K562 (cell line): ENCODE measurements around the gene FAIM. TPM values are rescaled to one million over a fixed set of nuclear protein-coding genes. Genes with fewer than 3 reads are reported as not detected.

Experiments used
- ATAC-seq: fragments of 200-7000 bp; cut with Tn5 transposase; 3 replicates; pipeline ENCODE4 v1.9.1; 2020; ENCODE audit warnings: moderate library complexity
- BruUV-seq: library from RNA; stranded (reverse); fragments of 400-500 nt; replicated peaks from 2 replicates; lab custom pipeline; 2021; lab: Mats Ljungman, UMichigan
- CTCF ChIA-PET: fragments of 300-600 bp; formaldehyde crosslinking; extraction: SDS; loops from one replicate; lab custom pipeline; 2021; ENCODE audit warnings: low intra/inter-chr PET ratio; lab: Yijun Ruan, JAX
- POLR2A ChIA-PET: fragments of 300-600, 350-650 bp; sonication (Branson Sonifier 250); formaldehyde crosslinking; extraction: SDS; loops from one replicate; lab custom pipeline; 2021; ENCODE audit warnings: antibody characterized with exemption, inconsistent platforms; lab: Yijun Ruan, JAX
- DNase-seq, 4 experiments: peaks; one replicate each; pipeline versions ENCODE4 v3.0.0 to v3.0.0-alpha.2; 2011 to 2018; ENCODE audit warnings: low spot score in 3 of 4, mixed read lengths in 3 of 4; ENCODE audit errors: extremely low read depth in 1 of 4
- FAIRE-seq: peaks from 2 replicates; lab custom pipeline; 2011; peaks lifted over from hg19 to GRCh38; lab: Jason Lieb, UNC
- H2AFZ ChIP-seq: 2 replicates; pipeline ENCODE4 v1.6.0; 2011; ENCODE audit warnings: low read depth, low read length, control low read depth, inconsistent platforms
- H3K27ac ChIP-seq: fragments of 200-600 bp; 3 replicates; pipeline ENCODE4 v1.8.0; 2011; ENCODE audit warnings: low read depth, mild to moderate bottlenecking, control low read depth, inconsistent platforms, low read length, moderate library complexity, mixed read lengths; ENCODE audit errors: extremely low read depth
- H3K27me3 ChIP-seq, 2 experiments: fragments of 300-600 bp in 1 of 2; 2 replicates in 1 of 2; 3 replicates in 1 of 2; pipeline versions ENCODE4 v1.6.0 to v1.8.0; 2011; ENCODE audit warnings: inconsistent platforms in 2 of 2, low read length in 2 of 2, mild to moderate bottlenecking in 1 of 2, mixed read lengths in 1 of 2, moderate library complexity in 1 of 2; ENCODE audit not compliant: control insufficient read depth in 2 of 2, insufficient read depth in 2 of 2
- H3K36me3 ChIP-seq: fragments of 300-600 bp; 3 replicates; pipeline ENCODE4 v1.8.0; 2011; ENCODE audit warnings: mild to moderate bottlenecking, low read length, inconsistent platforms; ENCODE audit not compliant: control insufficient read depth, insufficient read depth
- H3K4me1 ChIP-seq, 2 experiments: fragments of 200-600 bp in 1 of 2; replicated peaks in 1 of 2; 2 replicates in 1 of 2; 3 replicates in 1 of 2; pipeline versions ENCODE4 v1.5.1 to v1.8.0; 2011; ENCODE audit warnings: inconsistent platforms in 2 of 2, low read length in 2 of 2, mild to moderate bottlenecking in 1 of 2, mixed read lengths in 1 of 2, moderate library complexity in 1 of 2; ENCODE audit not compliant: control insufficient read depth in 2 of 2, insufficient read depth in 2 of 2
- H3K4me2 ChIP-seq: 2 replicates; pipeline ENCODE4 v1.6.1; 2011; ENCODE audit warnings: low read length, control low read depth, inconsistent platforms, mixed read lengths; ENCODE audit not compliant: insufficient read depth
- H3K4me3 ChIP-seq: fragments of 200-600 bp; sonication (generic), shearing (Covaris generic); 2 replicates; pipeline ENCODE4 v1.5.1; 2016; ENCODE audit warnings: control low read depth, inconsistent platforms
- H3K79me2 ChIP-seq: fragments of 200-600 bp; 3 replicates; pipeline ENCODE4 v1.8.0; 2011; ENCODE audit warnings: low read length, inconsistent platforms; ENCODE audit not compliant: control insufficient read depth, insufficient read depth
- H3K9ac ChIP-seq, 2 experiments: 2 replicates each; pipeline versions ENCODE4 v1.6.0 to v1.6.1; 2011; ENCODE audit warnings: low read depth in 2 of 2, low read length in 2 of 2, control low read depth in 1 of 2, inconsistent platforms in 1 of 2, mild to moderate bottlenecking in 1 of 2, mixed read lengths in 1 of 2; ENCODE audit not compliant: insufficient read depth in 1 of 2
- H3K9me1 ChIP-seq: one replicate; pipeline ENCODE4 v1.6.0; 2011; ENCODE audit warnings: inconsistent platforms, mild to moderate bottlenecking, low read length, moderate library complexity; ENCODE audit not compliant: control insufficient read depth, insufficient read depth
- H3K9me3 ChIP-seq: replicated peaks from 2 replicates; pipeline ENCODE4 v1.5.1; 2011; ENCODE audit warnings: low read depth, low read length, inconsistent platforms; ENCODE audit not compliant: control insufficient read depth, insufficient read depth
- H4K20me1 ChIP-seq: replicated peaks from 2 replicates; pipeline ENCODE4 v1.6.1; 2011; ENCODE audit warnings: low read length, inconsistent platforms, mixed read lengths; ENCODE audit not compliant: control insufficient read depth, insufficient read depth
- BRD4 ChIP-seq: fragments of 200-600 bp; sonication (generic); IDR thresholded peaks from 2 replicates; pipeline ENCODE4 v1.6.1; 2017; ENCODE audit warnings: inconsistent platforms
- CXXC5 ChIP-seq: fragments of 250-450 bp; sonication (Bioruptor Pico); IDR thresholded peaks from 2 replicates; pipeline ENCODE4 v1.8.0; 2022; ENCODE audit warnings: inconsistent platforms, mild to moderate bottlenecking, moderate library complexity
- HNRNPK ChIP-seq: fragments of 200-400 bp; formaldehyde crosslinking; IDR thresholded peaks from one replicate; pipeline ENCODE4 v1.6.1; 2018; ENCODE audit warnings: mild to moderate bottlenecking, low read depth, low read length; ENCODE audit not compliant: poor library complexity, severe bottlenecking
- MCM2 ChIP-seq: fragments of 450-650 bp; IDR thresholded peaks from 2 replicates; pipeline ENCODE4 v1.6.1; 2017; ENCODE audit warnings: low read depth, mild to moderate bottlenecking
- PHB ChIP-seq: fragments of 250-450 bp; sonication (Bioruptor Pico); IDR thresholded peaks from 2 replicates; pipeline ENCODE4 v1.5.0; 2021
- TFAM ChIP-seq: fragments of 250-450 bp; sonication (Bioruptor Pico); conservative IDR thresholded peaks from 2 replicates; pipeline ENCODE4 v1.5.0; 2021; ENCODE audit warnings: mild to moderate bottlenecking, moderate library complexity
- ZEB2 ChIP-seq: fragments of 450-650 bp; IDR thresholded peaks from 2 replicates; pipeline ENCODE4 v1.6.1; 2016
- ZNF699 ChIP-seq: fragments of 250-450 bp; sonication (Bioruptor Pico); IDR thresholded peaks from 2 replicates; pipeline ENCODE4 v1.8.0; 2021; ENCODE audit warnings: mild to moderate bottlenecking, moderate library complexity; ENCODE audit not compliant: insufficient replicate concordance
- ZNF830 ChIP-seq: fragments of 250-450 bp; sonication (Bioruptor Pico); IDR thresholded peaks from 2 replicates; pipeline ENCODE4 v1.5.0; 2021; ENCODE audit warnings: mild to moderate bottlenecking
- WGBS: fragments of 100-300 bp; shearing (Covaris generic); methylation state at CpG from one replicate; pipeline ENCODE4 v1.1.6; 2016; ENCODE audit warnings: low coverage, mixed read lengths; ENCODE audit not compliant: insufficient coverage; ENCODE audit errors: missing lambda C conversion rate; 5-methylcytosine and 5-hydroxymethylcytosine counted together
- in situ Hi-C: fragments of 300-500 bp; cut with MboI; formaldehyde crosslinking; loops from 4 replicates; pipeline ENCODE4 v1.15.0; 2018; ENCODE audit warnings: inconsistent platforms, mixed read lengths
- intact Hi-C: fragments of 100-400 bp; cut with micrococcal nuclease; formaldehyde crosslinking; loops from 2 replicates; pipeline ENCODE4 v1.14.2; 2022
- polyA plus RNA-seq, 8 experiments: library from polyadenylated mRNA; depleted of rRNA in 4 of 8; stranded (reverse) in 5 of 8; unstranded in 3 of 8; fragments of >200 nt; fragmentation: Nextera tagmentation in 2 of 8; fragmentation: Illumina TruSeq in 1 of 8; extraction: Ambion mirVana in 2 of 8; extraction: Trizol in 1 of 8; gene quantifications; 2 replicates each; pipeline versions ENCODE4 v1.2.1 to v1.2.3, GENCODE V29; 2011 to 2014; ENCODE audit warnings: inconsistent platforms in 1 of 8, missing spikeins in 1 of 8
- total RNA-seq, 7 experiments: library from RNA; depleted of rRNA in 6 of 7; stranded (reverse); fragments of >200 nt in 6 of 7; fragmentation: Illumina TruSeq in 2 of 7; extraction: Trizol in 2 of 7; gene quantifications; 2 replicates each; pipeline versions ENCODE4 v1.2.1 to v1.2.3, GENCODE V29; 2011 to 2021; ENCODE audit warnings: low replicate concordance in 1 of 7
- TF ChIP-seq, protein P1 (sequence below): fragments of 250-450 bp; sonication (Bioruptor Pico); IDR thresholded peaks from 2 replicates; pipeline ENCODE4 v1.5.0; 2021; ENCODE audit warnings: mild to moderate bottlenecking, moderate library complexity
- TF ChIP-seq, protein P2 (sequence below): sonication (generic); formaldehyde crosslinking; IDR thresholded peaks from 2 replicates; pipeline ENCODE4 v1.8.1; 2023; ENCODE audit warnings: missing genetic modification reagents, mild to moderate bottlenecking, borderline replicate concordance
- TF ChIP-seq, protein P3 (sequence below): fragments of 200-800 bp; sonication (Bioruptor generic); IDR thresholded peaks from 2 replicates; pipeline ENCODE4 v1.6.1; 2017; ENCODE audit warnings: missing genetic modification characterization, missing compliant biosample characterization

FAIM gene
- total and polyA plus RNA-seq, 9 of the 15 experiments (the other 6 are each of a cell fraction or from before 2014, with no cell fraction given) = 2.5 to 7.9 (median 6.6) TPM

DNA sequence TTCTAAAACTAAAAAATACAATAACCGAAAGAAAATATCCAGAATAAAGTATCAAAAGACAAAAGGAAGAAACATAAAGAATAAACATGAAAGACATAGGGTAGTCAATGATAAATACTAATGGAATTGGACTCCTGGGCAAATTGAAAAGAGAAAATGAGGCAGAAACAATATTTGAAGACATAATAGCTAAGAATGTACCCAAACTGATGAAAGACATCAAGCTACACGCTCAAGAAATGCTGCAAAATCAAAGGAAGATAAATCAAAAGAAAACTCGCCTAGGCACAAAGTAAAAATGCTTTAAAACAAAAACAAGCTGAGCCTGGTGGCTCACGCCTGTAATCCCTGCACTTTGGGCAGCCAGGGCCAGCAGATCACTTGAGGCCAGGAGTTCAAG lies 49.4 kb upstream of the FAIM start (continued):
- TF ChIP-seq, protein P1, sequence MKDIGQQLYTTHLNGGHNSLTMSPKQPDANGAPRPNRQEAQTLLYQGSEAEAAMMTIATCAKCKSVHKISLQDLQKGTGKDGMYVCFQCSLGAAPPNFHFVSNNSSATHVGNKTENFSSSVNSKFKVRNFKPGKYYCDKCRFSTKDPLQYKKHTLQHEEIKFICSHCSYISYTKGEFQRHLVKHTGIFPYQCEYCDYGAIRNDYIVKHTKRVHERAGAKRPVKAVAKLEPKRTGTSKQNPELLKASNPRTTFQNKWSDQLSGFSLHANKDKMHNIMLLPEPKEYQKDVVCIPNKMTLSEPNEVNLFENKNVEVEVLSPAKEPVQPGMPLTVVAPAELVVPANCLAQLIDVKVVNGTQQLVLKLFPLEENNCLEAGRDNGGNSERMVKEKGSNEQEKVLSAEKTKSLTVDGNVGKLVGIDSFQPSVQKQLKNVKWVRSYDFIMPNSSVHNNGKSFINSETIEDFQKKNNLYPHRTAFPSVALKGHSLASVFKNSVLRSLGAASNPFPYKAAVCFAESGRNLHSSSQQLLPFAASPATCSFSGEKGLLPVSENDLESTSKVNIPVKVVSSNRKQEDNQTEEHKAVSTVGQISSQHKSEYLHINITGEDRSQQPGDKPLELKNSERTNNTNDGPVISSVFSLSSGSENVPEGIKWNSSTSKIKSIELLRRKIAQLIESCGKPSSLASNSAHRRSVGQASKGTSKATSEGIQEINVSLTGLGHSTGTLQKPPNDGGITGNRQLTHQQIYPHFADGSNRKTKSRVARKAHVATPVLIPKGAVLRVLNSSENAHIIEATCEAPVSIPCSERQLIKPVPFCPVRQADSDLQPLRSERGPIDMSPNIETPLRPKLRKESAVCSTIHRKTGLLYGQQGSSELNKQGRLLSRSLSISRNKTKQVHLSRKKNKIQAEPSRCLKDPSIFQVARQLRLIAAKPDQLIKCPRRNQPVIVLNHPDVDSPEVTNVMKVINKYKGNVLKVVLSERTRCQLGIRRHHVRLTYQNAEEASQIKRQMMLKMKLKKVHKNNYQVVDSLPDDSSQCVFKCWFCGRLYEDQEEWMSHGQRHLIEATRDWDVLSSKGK (CRISPR knock-in tag) = no peak

DNA sequence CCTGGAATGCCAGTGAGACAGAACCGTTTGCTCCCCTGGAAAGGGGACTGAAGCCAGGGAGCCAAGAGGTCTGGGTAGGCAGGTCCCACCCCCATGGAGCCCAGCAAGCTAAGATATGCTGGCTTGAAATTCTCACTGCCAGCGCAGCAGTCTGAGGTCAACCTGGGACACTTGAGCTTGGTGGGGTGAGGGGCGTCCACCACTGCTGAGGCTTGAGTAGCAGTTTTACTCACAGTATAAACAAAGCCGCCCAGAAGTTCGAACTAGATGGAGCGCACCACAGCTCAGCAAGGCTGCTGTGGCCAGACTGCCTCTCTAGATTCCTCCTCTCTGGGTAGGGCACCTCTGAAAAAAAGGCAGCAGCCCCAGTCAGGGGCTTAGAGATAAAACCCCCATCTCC lies 48.1 kb upstream of the FAIM start:
- Histone ChIP-seq H3K27ac (no peak overlapping the region), H3K4me3 (no peak overlapping the region), H3K9ac (no peak overlapping the region), H3K4me1 (no peaks in the 10 kb centered on the region), H2AFZ (no peak overlapping the region), H3K9me1 (no peaks in the 10 kb centered on the region), H3K79me2 (no peaks in the 10 kb centered on the region), H3K27me3 (no peaks in the 10 kb centered on the region), H3K36me3 (no peaks in the 10 kb centered on the region), H4K20me1 (no peaks in the 10 kb centered on the region), H3K4me2 (no peak overlapping the region), H3K9me3 (no peaks in the 10 kb centered on the region)
- DNase-seq (no peak), FAIRE-seq (no peak), ATAC-seq (no peak)
- no TSS peak for BruUV-seq
- ChIA-PET POLR2A (no interaction called here), CTCF (no interaction called here)
- in situ Hi-C loops (no loop called here), intact Hi-C loops (no loop called here)
- 86% methylated on average over 2 of the region's 6 CpGs for WGBS
- TF ChIP-seq, protein P2, sequence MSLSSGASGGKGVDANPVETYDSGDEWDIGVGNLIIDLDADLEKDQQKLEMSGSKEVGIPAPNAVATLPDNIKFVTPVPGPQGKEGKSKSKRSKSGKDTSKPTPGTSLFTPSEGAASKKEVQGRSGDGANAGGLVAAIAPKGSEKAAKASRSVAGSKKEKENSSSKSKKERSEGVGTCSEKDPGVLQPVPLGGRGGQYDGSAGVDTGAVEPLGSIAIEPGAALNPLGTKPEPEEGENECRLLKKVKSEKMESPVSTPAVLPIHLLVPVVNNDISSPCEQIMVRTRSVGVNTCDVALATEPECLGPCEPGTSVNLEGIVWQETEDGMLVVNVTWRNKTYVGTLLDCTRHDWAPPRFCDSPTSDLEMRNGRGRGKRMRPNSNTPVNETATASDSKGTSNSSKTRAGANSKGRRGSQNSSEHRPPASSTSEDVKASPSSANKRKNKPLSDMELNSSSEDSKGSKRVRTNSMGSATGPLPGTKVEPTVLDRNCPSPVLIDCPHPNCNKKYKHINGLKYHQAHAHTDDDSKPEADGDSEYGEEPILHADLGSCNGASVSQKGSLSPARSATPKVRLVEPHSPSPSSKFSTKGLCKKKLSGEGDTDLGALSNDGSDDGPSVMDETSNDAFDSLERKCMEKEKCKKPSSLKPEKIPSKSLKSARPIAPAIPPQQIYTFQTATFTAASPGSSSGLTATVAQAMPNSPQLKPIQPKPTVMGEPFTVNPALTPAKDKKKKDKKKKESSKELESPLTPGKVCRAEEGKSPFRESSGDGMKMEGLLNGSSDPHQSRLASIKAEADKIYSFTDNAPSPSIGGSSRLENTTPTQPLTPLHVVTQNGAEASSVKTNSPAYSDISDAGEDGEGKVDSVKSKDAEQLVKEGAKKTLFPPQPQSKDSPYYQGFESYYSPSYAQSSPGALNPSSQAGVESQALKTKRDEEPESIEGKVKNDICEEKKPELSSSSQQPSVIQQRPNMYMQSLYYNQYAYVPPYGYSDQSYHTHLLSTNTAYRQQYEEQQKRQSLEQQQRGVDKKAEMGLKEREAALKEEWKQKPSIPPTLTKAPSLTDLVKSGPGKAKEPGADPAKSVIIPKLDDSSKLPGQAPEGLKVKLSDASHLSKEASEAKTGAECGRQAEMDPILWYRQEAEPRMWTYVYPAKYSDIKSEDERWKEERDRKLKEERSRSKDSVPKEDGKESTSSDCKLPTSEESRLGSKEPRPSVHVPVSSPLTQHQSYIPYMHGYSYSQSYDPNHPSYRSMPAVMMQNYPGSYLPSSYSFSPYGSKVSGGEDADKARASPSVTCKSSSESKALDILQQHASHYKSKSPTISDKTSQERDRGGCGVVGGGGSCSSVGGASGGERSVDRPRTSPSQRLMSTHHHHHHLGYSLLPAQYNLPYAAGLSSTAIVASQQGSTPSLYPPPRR = no peak
- TF ChIP-seq, protein P3, sequence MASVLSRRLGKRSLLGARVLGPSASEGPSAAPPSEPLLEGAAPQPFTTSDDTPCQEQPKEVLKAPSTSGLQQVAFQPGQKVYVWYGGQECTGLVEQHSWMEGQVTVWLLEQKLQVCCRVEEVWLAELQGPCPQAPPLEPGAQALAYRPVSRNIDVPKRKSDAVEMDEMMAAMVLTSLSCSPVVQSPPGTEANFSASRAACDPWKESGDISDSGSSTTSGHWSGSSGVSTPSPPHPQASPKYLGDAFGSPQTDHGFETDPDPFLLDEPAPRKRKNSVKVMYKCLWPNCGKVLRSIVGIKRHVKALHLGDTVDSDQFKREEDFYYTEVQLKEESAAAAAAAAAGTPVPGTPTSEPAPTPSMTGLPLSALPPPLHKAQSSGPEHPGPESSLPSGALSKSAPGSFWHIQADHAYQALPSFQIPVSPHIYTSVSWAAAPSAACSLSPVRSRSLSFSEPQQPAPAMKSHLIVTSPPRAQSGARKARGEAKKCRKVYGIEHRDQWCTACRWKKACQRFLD (CRISPR knock-in tag) = no peak
- TF ChIP-seq MCM2 = no peak
- TF ChIP-seq ZNF699 (CRISPR knock-in tag) = no peak
- no peak for TF ChIP-seq ZEB2
- TF ChIP-seq HNRNPK = no peak
- TF ChIP-seq CXXC5 (CRISPR knock-in tag) = no peak
- no peak for TF ChIP-seq BRD4
- no peak for TF ChIP-seq PHB (CRISPR knock-in tag)
- no peak for TF ChIP-seq ZNF830 (CRISPR knock-in tag)
- TF ChIP-seq TFAM (CRISPR knock-in tag) = no peak
